ENCODE measurements around the gene HTD2.
"Not testable (repeated sequence)": the region's sequence is repeated elsewhere in the genome, so short reads cannot be mapped to it uniquely, and the experiment has no call there.

The HTD2 gene

GRCh38 chr3:58333206-58334012, 27.1 kb downstream of the HTD2 start:
- DNase-seq = no peak

- DNase-seq = no peak
These were observed 27.6 kb downstream of the HTD2 start for GRCh38 chr3:58334013-58334321.

- no peak for DNase-seq
These were observed 28.2 kb downstream of the HTD2 start for GRCh38 chr3:58334506-58334884.

GRCh38 chr3:58335652-58335947, 29.3 kb downstream of the HTD2 start:
- no peak for DNase-seq

GRCh38 chr3:58336135-58336882, 30.0 kb downstream of the HTD2 start:
- no peak for DNase-seq

GRCh38 chr3:58337190-58337589, 30.9 kb downstream of the HTD2 start:
- no peak for DNase-seq

- DNase-seq = not testable (repeated sequence)
These were observed 32.8 kb downstream of the HTD2 start for GRCh38 chr3:58339146-58339545.

GRCh38 chr3:58340594-58341244, 34.4 kb downstream of the HTD2 start:
- no peak for DNase-seq

- DNase-seq = no peak
These were observed 35.1 kb downstream of the HTD2 start for GRCh38 chr3:58341376-58341775.

- DNase-seq = no peak
These were observed 36.4 kb downstream of the HTD2 start for GRCh38 chr3:58342676-58343075.

GRCh38 chr3:58345457-58345856, 39.1 kb downstream of the HTD2 start:
- no peak for DNase-seq

GRCh38 chr3:58346368-58346767, 40.0 kb downstream of the HTD2 start:
- no peak for DNase-seq

- DNase-seq = no peak
These were observed 41.7 kb downstream of the HTD2 start for GRCh38 chr3:58347984-58348383.

- no peak for DNase-seq
These were observed 43.7 kb downstream of the HTD2 start for GRCh38 chr3:58349792-58350626.

GRCh38 chr3:58350627-58351013, 44.3 kb downstream of the HTD2 start:
- no peak for DNase-seq

GRCh38 chr3:58351920-58352319, 45.6 kb downstream of the HTD2 start:
- DNase-seq = no peak

- no peak for DNase-seq
These were observed 46.3 kb downstream of the HTD2 start for GRCh38 chr3:58352626-58353025.

GRCh38 chr3:58353722-58354553, 47.6 kb downstream of the HTD2 start:
- DNase-seq = no peak

- DNase-seq = no peak
These were observed 48.9 kb downstream of the HTD2 start for GRCh38 chr3:58355179-58355578.

GRCh38 chr3:58356054-58356453, 49.7 kb downstream of the HTD2 start:
- no peak for DNase-seq

- DNase-seq = no peak
These were observed 51.1 kb downstream of the HTD2 start for GRCh38 chr3:58357402-58357801.

GRCh38 chr3:58358092-58358491, 51.8 kb downstream of the HTD2 start:
- DNase-seq = no peak

All from NCI-H2227 treated with DMSO at 0.1 percent for 48 hours (cell line).